Stimulated activated CD4-positive, alpha-beta T cell treated with anti-CD3 and anti-CD28 coated beads, Interleukin-12 subunit alpha, Interleukin-12 subunit beta, amount 100 ng/mL, for 48 hours (primary cell): Measurements from ENCODE around the gene GCLM.

Experiments
- DNase-seq, 3 donors: peaks; one replicate each; pipeline ENCODE4 v3.0.0-alpha.2; 2020; ENCODE audit warnings: low read depth in 2 of 3, low spot score in 1 of 3

The GCLM gene

GRCh38 chr1:93846992-93847810 lies 62.0 kb downstream of the GCLM start:
- peak; percentile 75 to 86 (median 81) for DNase-seq

- DNase-seq, result peak; percentile 57 to 73 (median 60)
Observed at GRCh38 chr1:93846206-93846991, 62.8 kb downstream of the GCLM start.

- peak in 1 of 3 donors; percentile 28 for DNase-seq
Observed at GRCh38 chr1:93845538-93846205, 63.6 kb downstream of the GCLM start.

GRCh38 chr1:93844262-93845045 lies 64.8 kb downstream of the GCLM start:
- peak in 1 of 3 donors; percentile 20 for DNase-seq

- no peak for DNase-seq
Observed at GRCh38 chr1:93842750-93843500, 66.3 kb downstream of the GCLM start.

GRCh38 chr1:93841771-93842170 lies 67.5 kb downstream of the GCLM start:
- DNase-seq, result no peak

GRCh38 chr1:93840956-93841482 lies 68.2 kb downstream of the GCLM start:
- DNase-seq, result no peak

GRCh38 chr1:93839753-93840152 lies 69.5 kb downstream of the GCLM start:
- DNase-seq, result no peak

- DNase-seq, result no peak
Observed at GRCh38 chr1:93839307-93839706, 69.9 kb downstream of the GCLM start.

- DNase-seq, result no peak
Observed at GRCh38 chr1:93837961-93838360, 71.3 kb downstream of the GCLM start.
